GF-D8 (cell line): ENCODE measurements around the gene CAPN13.

ENCODE experiments used
- DNase-seq: peaks from one replicate; lab custom pipeline; 2025; lab: John Stamatoyannopoulos, UW

CAPN13 gene, protein sequence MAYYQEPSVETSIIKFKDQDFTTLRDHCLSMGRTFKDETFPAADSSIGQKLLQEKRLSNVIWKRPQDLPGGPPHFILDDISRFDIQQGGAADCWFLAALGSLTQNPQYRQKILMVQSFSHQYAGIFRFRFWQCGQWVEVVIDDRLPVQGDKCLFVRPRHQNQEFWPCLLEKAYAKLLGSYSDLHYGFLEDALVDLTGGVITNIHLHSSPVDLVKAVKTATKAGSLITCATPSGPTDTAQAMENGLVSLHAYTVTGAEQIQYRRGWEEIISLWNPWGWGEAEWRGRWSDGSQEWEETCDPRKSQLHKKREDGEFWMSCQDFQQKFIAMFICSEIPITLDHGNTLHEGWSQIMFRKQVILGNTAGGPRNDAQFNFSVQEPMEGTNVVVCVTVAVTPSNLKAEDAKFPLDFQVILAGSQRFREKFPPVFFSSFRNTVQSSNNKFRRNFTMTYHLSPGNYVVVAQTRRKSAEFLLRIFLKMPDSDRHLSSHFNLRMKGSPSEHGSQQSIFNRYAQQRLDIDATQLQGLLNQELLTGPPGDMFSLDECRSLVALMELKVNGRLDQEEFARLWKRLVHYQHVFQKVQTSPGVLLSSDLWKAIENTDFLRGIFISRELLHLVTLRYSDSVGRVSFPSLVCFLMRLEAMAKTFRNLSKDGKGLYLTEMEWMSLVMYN

GRCh38 chr2:30807249-30807648 is at the start of gene CAPN13:
TSS of gene CAPN13 (minus strand) at chr2:30807446. CDS start at chr2:30787325, 20,121 bp downstream.
- DNase-seq = no peak

- DNase-seq = no peak
Measured at GRCh38 chr2:30847841-30848240, 40.6 kb upstream of the CAPN13 start.

- no peak for DNase-seq
Measured at GRCh38 chr2:30847329-30847728, 40.1 kb upstream of the CAPN13 start.

DNA sequence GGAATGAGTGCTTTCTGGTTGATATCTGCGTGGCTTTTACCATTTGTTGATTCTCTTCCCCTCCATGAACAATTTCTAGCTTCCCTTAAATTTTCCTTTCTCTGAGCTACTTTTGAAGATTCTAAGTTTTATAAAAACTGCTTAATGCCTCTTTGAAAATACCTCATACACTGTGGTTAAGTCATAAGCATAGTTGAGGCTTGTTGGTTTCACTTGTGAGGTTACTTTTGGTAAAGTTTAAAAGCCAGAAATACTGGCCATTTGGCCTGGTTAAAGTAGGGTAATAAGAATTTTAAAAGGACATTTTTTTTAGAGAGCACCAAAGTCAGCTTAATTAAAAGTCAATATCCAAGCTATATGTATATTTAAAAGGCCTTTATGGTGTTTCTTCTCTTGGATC is 21.3 kb upstream of the CAPN13 start:
- no peak for DNase-seq

DNA sequence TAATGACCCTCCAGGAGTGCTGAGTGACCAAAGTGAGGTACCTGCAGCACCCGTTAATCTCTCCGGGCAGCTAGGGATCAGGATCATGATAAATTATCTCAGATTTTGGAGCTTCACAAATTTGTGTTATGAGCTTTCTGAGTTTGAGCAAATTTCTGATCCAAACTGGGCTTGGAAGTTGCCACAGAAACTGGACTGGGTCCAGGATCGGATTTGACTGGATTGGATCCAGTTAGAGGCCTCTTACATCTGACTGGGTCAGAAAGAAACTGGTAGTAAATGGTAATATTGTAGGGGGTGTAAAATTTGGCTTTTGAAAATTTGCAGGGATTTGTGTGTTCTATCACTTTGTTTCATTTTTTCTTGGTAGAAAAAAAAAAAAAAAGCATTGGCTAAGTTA is 19.7 kb upstream of the CAPN13 start:
- no peak for DNase-seq

DNA sequence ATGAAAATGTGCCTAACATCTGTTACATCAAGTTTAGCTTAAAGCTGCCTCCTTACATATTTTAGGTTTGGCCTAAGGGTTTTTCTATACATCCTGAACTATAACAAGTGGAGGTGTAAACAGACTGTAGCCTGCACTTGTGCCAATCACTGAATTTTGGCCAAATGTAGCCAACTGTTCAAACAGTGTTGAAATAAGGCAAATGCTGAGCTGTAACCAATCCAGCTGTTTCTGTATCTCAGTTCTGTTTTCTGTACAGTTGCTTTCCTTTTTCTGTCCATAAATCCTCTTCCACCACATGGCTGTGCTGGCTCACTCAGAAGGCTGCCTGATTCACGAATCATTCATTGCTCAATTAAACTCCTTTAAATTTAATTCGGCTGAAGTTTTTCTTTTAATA is 19.2 kb upstream of the CAPN13 start:
- no peak for DNase-seq

DNA sequence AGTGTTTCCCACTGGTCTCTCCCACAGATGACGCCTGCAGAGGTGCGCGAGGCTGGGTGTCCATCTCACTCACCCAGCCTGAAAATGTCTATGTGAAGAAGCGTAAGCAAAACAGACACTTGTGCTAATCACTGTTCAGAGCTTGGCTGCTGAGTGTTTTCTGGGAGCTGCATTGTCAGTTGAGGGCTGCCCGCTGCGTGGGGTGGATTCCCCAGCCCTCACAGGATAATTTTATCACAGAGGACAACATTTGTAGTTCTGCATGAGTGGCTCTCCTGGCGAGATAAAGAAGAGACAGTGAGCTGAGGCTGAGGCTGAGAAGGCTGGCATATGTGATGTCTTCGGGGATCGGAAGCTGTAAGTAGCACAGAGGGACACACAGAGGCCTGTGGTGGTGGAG is 16.2 kb upstream of the CAPN13 start:
- no peak for DNase-seq

DNA sequence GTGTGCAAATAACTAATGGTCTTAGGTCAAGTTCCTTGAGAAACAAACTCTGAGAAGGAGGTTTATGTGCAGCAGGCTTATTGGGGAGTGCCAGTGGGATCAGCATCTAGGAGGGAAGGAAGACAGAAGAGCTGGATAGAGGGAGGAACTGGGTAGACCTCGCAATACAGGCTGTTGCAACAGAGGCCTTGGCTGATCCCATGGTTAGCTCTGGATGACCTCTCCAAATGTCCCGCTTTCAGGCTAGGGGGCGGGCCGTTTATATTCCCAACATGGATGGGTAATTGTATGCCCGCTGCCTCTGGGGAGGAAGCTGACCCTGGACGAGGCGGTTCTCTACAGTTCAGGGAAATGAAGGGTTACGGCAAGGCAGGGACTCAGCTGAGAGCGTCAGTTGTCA is 14.7 kb upstream of the CAPN13 start:
- DNase-seq = no peak

DNA sequence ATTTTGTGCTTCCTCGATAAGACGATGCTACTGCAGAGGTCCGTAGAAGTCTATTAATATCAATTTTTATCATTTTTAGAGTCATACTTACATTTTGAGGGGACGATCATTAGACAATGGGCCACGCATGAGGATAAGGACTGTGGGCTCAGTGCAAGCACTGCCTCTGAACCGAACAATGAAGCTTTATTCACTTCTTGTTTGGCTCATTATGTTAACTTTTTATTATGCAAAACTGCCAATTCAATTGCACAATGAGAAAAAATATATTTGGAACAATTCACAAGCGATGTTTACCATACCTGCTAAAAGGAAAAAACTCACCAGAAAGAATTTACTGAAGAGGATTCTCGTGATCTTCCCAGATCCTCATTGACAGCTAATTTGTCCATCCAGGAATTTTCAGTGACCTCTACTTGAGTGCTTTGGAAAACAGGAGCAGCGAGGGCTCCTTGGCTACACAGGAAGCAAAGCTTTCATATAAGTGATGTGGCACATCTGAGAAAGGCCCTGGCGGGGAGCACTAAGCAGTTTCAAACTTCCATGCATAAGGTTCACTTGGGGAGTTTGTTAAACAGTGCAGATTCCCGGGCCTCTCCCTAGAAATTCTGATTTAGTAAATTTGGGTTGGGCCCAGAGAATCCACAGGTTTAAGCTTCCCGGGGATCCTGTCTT is 13.3 kb upstream of the CAPN13 start:
- no peak for DNase-seq

GRCh38 chr2:30809938-30810337 is 2.7 kb upstream of the CAPN13 start:
- no peak for DNase-seq

GRCh38 chr2:30808695-30809094 is 1.4 kb upstream of the CAPN13 start:
- no peak for DNase-seq

DNA sequence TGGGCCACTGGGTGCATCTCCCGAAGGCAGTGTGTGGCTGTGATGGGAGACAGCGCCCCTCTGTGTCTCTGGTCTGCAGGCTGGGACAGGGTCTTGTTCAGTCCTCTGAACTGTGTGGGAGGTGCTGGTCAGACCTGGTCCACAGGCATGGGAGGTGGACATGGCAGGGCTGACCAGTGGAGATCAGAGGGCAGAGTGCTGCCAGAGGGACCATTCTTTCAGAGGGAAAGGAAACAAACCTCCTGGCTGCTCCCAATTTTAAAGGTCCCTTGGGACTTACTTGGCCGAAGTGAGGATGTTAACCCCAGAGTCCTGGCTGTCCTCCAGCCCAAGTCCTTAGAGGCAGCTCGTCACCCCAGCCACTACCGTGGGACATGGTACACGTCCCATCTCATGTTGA is 4.0 kb downstream of the CAPN13 start:
- DNase-seq = no peak

GRCh38 chr2:30802611-30803010 is 4.6 kb downstream of the CAPN13 start:
- DNase-seq = no peak

DNA sequence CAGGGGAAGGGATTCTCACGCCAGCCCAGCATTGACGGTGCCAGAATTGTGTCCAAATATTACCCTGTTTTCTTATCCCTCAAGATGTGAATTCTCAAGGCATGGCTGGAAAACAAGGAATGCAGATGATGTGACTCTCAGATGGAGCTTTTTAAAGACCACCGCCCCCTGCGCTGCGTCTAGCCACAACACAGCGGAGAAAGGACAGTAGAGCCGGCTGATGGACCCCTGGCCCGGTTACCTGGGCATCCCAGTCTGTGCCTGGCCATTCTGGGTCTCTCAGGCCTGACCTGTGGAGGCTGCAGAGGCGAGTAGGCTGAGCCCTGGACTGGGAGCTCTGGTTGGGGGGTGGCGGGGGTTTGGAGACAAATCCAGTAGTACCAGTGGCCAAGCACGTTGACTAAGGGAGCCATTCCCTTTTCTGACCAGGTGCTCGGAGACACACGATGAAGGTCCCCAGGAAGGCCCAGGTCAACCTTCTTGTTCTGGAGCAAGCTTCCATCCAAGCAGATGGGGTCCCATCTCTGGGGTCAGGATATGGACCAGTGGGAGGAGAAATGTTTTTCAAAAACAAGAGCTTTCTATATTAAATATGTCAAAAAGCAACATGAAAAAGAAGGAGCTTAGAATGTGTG is 5.3 kb downstream of the CAPN13 start:
- no peak for DNase-seq

DNA sequence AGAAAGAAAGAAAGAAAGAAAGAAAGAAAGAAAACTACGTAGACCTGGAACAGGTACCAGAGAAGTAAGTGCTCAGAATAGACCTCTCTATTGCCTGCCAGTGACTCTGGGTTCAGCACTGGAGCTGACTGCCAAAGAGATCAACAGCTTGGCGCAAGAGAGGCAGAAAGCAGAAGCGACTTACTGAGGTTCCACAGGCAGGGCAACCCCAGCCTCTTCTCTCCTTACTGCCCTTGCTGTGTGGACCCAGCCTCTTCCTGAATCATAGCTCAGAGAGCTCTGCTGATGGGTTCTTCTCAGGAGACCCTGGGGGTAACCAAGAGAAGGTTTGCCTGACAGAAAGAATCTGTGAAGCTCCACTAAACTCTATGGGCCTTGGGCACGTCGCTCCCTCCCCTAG is 7.1 kb downstream of the CAPN13 start:
- no peak for DNase-seq

DNA sequence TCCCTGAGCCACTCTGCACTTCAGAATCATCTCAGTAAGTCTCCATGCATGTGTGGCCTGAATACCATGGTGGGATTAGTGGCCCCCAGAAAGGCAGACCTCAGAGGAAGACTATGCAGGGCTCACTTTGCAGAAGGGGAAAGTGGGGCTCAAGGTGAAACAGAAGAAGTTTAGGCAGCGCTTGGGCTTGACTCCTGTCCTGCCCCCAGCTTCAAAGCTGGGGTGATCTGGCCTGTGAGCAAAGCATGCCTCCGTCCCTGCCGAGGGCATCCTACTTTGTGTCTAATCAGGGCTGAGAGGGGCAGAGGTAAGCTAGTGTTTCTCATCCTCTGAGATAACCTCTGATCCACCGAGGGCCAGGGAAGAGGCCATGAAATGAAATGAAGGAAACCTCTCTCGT is 7.9 kb downstream of the CAPN13 start:
- no peak for DNase-seq

- DNase-seq = no peak
Measured at GRCh38 chr2:30798536-30798991, 8.7 kb downstream of the CAPN13 start.

DNA sequence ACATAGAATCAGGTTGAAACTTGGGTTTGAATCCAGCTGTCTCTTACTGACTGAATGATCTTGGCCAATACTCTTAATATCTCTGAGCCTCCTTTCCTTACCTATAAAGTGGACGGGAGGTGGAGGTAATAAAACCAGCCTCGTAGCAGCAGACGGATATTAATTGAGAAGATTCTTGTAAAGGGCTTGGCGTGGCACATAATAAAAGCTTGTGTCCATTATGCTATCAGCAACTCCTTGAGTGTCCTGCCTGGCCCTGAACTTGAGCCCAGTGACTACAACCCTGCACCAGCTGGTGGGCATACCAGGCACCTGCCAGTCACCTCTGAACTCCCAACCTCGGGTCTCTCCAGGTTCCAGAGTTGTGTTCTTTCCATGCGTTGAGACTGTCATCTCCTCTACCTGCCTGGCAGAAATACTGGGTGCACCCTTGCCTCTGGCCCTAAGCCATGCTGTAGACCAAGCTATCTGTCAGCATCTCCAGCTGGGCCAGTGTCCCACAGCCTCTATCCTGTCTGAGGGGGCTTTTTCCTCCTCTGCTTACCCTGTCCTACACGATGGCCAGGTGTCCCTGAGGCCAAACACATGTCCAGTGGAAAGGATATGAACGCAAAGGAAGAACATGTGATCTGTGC is 9.7 kb downstream of the CAPN13 start:
- DNase-seq = no peak

- DNase-seq = no peak
Measured at GRCh38 chr2:30796699-30797098, 10.5 kb downstream of the CAPN13 start.

DNA sequence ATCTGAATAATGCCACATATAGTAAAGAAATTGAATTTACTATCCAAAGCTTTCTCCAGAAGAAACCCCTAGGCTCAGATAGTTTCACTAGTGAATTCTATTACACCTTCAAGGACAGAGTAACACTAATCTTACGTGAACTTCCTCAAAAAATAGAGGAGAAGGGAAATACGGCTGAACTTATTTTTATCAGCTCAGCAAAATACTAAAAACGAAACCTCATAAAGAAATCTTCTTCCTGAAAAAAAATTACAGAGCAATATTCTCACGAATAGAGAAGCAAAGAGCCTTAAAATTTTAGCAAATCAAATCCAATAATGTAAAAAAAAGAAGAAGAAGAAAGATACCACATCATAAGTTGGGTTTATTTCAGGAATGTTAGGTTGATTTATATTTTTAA is 14.7 kb downstream of the CAPN13 start:
- DNase-seq = no peak

DNA sequence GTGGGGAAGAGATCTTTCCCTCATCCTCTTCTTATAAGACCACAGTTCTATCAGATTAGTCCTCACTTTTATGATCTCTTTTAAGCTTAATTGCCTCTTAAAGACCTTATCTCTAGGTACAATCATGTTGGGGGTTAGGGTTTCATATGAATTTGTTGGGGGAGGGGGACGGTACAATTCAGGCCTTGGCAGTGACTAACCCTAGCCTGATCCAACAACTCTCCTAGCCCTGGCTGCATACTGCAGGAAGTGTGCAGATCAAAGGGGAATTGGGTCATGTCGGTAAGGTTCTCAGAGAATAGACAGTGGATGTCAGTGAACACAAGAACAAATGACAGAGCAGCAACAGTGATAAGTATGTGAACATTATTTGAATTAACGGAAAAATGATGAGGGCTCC is 16.4 kb downstream of the CAPN13 start:
- no peak for DNase-seq

DNA sequence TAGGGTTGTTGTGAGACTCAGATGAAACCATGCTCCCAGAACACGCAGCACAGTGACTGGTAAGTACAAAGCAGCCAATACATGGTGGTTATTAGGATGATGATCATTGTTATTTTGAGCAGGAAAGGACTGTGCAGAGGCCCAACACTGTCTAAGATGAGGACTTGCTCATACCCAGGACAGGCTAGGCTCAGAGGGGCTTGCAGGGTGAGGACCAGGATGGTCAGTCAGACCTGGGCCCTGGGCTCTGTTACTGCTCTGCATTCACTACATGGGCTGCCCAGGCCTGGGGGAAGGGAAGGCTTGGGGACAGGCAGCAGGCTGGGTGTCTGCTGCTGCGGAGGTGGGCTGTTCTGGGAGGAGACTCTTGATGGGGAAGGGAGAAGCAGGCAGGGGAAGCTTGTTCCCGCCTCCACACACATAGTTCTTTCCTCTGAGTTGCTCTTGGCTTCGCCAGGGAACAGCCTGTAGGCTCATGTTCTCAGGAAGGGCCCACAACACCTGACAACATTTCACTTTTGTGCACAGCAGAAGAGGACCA is 17.5 kb downstream of the CAPN13 start:
- DNase-seq = no peak
